ENCODE measurements around the gene EDEM1.
A peak's percentile ranks its signal among the peaks of the same experiment; 100 is the strongest.

Gene EDEM1

GRCh38 chr3:5260992-5261501 is 73.5 kb downstream of the EDEM1 start:
- H3K4me1 ChIP-seq (ENCODE audit: insufficient read depth, low read length, poor library complexity, severe bottlenecking), result no peaks in the 10 kb centered on the region
- H2AFZ ChIP-seq (ENCODE audit: low read length), result peak overlapping the region; percentile 32; the same call in 1 of the 2 replicates
- no peaks in the 10 kb centered on the region for H3F3A ChIP-seq (ENCODE audit: low read depth)
- no peaks in the 10 kb centered on the region for H3K9me3 ChIP-seq (ENCODE audit: insufficient read depth, low read depth, low read length)
- no peaks in the 10 kb centered on the region for H3K36me3 ChIP-seq (ENCODE audit: insufficient read depth, low read length)
- no peaks in the 10 kb centered on the region for H4K20me1 ChIP-seq (ENCODE audit: insufficient read depth, low read length, poor library complexity, severe bottlenecking)
- no peaks in the 10 kb centered on the region for H3K79me2 ChIP-seq (ENCODE audit: insufficient read depth, low read length)
- H3K4me2 ChIP-seq (ENCODE audit: low read depth, low read length, poor library complexity, severe bottlenecking), result no peak overlapping the region
- no peak for TF ChIP-seq EZH2phosphoT487 (IDR thresholded peaks at IDR 0.05; ENCODE audit: borderline replicate concordance)
- no peak for TF ChIP-seq CTCF (conservative IDR thresholded peaks at IDR 0.05; ENCODE audit: low read length)
- H3K4me3 ChIP-seq (ENCODE audit: low read length, poor library complexity, severe bottlenecking), result no peak overlapping the region
- H3K9me2 ChIP-seq (replicated peaks; ENCODE audit: low read depth, low read length), result no peaks in the 10 kb centered on the region
- H3K9ac ChIP-seq (ENCODE audit: low read depth, low read length, poor library complexity, severe bottlenecking), result no peak overlapping the region
- H3K27me3 ChIP-seq (ENCODE audit: insufficient read depth, low read length, poor library complexity, severe bottlenecking), result no peaks in the 10 kb centered on the region

GRCh38 chr3:5262507-5262906 is 75.0 kb downstream of the EDEM1 start:
- H3K9me2 ChIP-seq (replicated peaks; ENCODE audit: low read depth, low read length), result no peaks in the 10 kb centered on the region
- no peaks in the 10 kb centered on the region for H3F3A ChIP-seq (ENCODE audit: low read depth)
- H2AFZ ChIP-seq (ENCODE audit: low read length), result no peak overlapping the region
- no peaks in the 10 kb centered on the region for H3K4me1 ChIP-seq (ENCODE audit: insufficient read depth, low read length, poor library complexity, severe bottlenecking)
- H3K4me2 ChIP-seq (ENCODE audit: low read depth, low read length, poor library complexity, severe bottlenecking), result no peak overlapping the region
- no peaks in the 10 kb centered on the region for H3K9me3 ChIP-seq (ENCODE audit: insufficient read depth, low read depth, low read length)
- H3K9ac ChIP-seq (ENCODE audit: low read depth, low read length, poor library complexity, severe bottlenecking), result no peak overlapping the region
- H3K4me3 ChIP-seq (ENCODE audit: low read length, poor library complexity, severe bottlenecking), result no peak overlapping the region
- no peaks in the 10 kb centered on the region for H3K27me3 ChIP-seq (ENCODE audit: insufficient read depth, low read length, poor library complexity, severe bottlenecking)
- H4K20me1 ChIP-seq (ENCODE audit: insufficient read depth, low read length, poor library complexity, severe bottlenecking), result no peaks in the 10 kb centered on the region
- TF ChIP-seq EZH2phosphoT487 (IDR thresholded peaks at IDR 0.05; ENCODE audit: borderline replicate concordance) (no peak), CTCF (conservative IDR thresholded peaks at IDR 0.05; ENCODE audit: low read length) (no peak)
- no peaks in the 10 kb centered on the region for H3K79me2 ChIP-seq (ENCODE audit: insufficient read depth, low read length)
- no peaks in the 10 kb centered on the region for H3K36me3 ChIP-seq (ENCODE audit: insufficient read depth, low read length)

GRCh38 chr3:5264093-5264600 is 76.6 kb downstream of the EDEM1 start:
- no peaks in the 10 kb centered on the region for H3K27me3 ChIP-seq (ENCODE audit: insufficient read depth, low read length, poor library complexity, severe bottlenecking)
- no peaks in the 10 kb centered on the region for H3K79me2 ChIP-seq (ENCODE audit: insufficient read depth, low read length)
- no peaks in the 10 kb centered on the region for H3K9me3 ChIP-seq (ENCODE audit: insufficient read depth, low read depth, low read length)
- no peaks in the 10 kb centered on the region for H3K36me3 ChIP-seq (ENCODE audit: insufficient read depth, low read length)
- H3K4me3 ChIP-seq (ENCODE audit: low read length, poor library complexity, severe bottlenecking), result no peak overlapping the region
- no peaks in the 10 kb centered on the region for H3F3A ChIP-seq (ENCODE audit: low read depth)
- no peak overlapping the region for H2AFZ ChIP-seq (ENCODE audit: low read length)
- H4K20me1 ChIP-seq (ENCODE audit: insufficient read depth, low read length, poor library complexity, severe bottlenecking), result no peaks in the 10 kb centered on the region
- H3K4me2 ChIP-seq (ENCODE audit: low read depth, low read length, poor library complexity, severe bottlenecking), result no peak overlapping the region
- no peak overlapping the region for H3K9ac ChIP-seq (ENCODE audit: low read depth, low read length, poor library complexity, severe bottlenecking)
- H3K4me1 ChIP-seq (ENCODE audit: insufficient read depth, low read length, poor library complexity, severe bottlenecking), result no peaks in the 10 kb centered on the region
- H3K9me2 ChIP-seq (replicated peaks; ENCODE audit: low read depth, low read length), result no peaks in the 10 kb centered on the region
- TF ChIP-seq EZH2phosphoT487 (IDR thresholded peaks at IDR 0.05; ENCODE audit: borderline replicate concordance), result no peak
- no peak for TF ChIP-seq CTCF (conservative IDR thresholded peaks at IDR 0.05; ENCODE audit: low read length)
